Liver (tissue), 3 donors: ENCODE measurements around the gene TRAF7.
"Not testable (repeated sequence)": the region's sequence is repeated elsewhere in the genome, so short reads cannot be mapped to it uniquely, and the experiment has no call there.

Source experiments
- RAD21 ChIP-seq, 2 donors: IDR thresholded peaks; 2 replicates each; pipeline ENCODE4 v1.6.1; 2016; ENCODE audit warnings: antibody characterized with exemption in 2 of 2, mild to moderate bottlenecking in 2 of 2
- TAF1 ChIP-seq: conservative IDR thresholded peaks from 2 replicates; pipeline ENCODE4 v1.6.1; 2016; ENCODE audit warnings: antibody characterized with exemption, mild to moderate bottlenecking
- TF ChIP-seq, protein P1 (sequence below): IDR thresholded peaks from 2 replicates; pipeline ENCODE4 v1.6.1; 2016; ENCODE audit warnings: antibody characterized with exemption
- TF ChIP-seq, protein P2 (sequence below): fragments of 150-350 bp; IDR thresholded peaks from 2 replicates; pipeline ENCODE4 v1.5.1; 2017; ENCODE audit warnings: improper control_type of control experiment, low read depth, low read length; ENCODE audit not compliant: missing input control
- donor health status: healthy.
- donor health status: healthy.

DNA sequence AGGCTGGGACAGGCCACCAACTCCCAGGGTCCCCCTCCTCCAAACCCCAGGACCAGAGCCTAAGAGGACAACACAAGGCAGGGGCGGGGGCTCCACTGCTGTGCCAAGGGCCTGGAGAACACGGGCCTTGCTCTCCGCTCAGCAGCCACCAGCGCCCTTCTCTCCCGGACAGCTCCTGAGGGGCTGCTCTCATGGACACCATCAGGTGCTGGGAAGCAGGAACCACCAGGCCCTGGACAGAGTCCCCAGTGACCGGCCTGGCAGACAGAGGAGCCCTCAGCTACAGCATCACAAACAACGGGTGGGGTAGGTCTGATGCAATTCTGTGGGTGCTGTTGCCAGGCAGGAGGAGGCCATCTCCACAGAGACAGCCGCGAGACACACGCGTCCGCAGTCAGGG, 21.8 kb upstream of the TRAF7 start:
- TF ChIP-seq, protein P1, sequence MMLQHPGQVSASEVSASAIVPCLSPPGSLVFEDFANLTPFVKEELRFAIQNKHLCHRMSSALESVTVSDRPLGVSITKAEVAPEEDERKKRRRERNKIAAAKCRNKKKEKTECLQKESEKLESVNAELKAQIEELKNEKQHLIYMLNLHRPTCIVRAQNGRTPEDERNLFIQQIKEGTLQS = not testable (repeated sequence)
- not testable (repeated sequence) for TF ChIP-seq RAD21 (IDR thresholded peaks at IDR 0.05); TAF1
- TF ChIP-seq, protein P2, sequence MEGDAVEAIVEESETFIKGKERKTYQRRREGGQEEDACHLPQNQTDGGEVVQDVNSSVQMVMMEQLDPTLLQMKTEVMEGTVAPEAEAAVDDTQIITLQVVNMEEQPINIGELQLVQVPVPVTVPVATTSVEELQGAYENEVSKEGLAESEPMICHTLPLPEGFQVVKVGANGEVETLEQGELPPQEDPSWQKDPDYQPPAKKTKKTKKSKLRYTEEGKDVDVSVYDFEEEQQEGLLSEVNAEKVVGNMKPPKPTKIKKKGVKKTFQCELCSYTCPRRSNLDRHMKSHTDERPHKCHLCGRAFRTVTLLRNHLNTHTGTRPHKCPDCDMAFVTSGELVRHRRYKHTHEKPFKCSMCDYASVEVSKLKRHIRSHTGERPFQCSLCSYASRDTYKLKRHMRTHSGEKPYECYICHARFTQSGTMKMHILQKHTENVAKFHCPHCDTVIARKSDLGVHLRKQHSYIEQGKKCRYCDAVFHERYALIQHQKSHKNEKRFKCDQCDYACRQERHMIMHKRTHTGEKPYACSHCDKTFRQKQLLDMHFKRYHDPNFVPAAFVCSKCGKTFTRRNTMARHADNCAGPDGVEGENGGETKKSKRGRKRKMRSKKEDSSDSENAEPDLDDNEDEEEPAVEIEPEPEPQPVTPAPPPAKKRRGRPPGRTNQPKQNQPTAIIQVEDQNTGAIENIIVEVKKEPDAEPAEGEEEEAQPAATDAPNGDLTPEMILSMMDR = not testable (repeated sequence)
